ENCODE measurements around the gene MTMR2. TPM values are rescaled to one million over a fixed set of nuclear protein-coding genes. Genes with fewer than 3 reads are reported as not detected.
A peak's percentile ranks its signal among the peaks of the same experiment; 100 is the strongest.
"Not testable (repeated sequence)": the region's sequence is repeated elsewhere in the genome, so short reads cannot be mapped to it uniquely, and the experiment has no call there.

The MTMR2 gene
- total and polyA plus RNA-seq, 2 experiments from 2014 or later, result 15.0 to 28.0 TPM

GRCh38 chr11:95821640-95822039 is 102.3 kb downstream of the MTMR2 start:
- H3K27ac ChIP-seq, result no peak overlapping the region
- DNase-seq (ENCODE audit: low read depth in 1 of 2, low spot score in 1 of 2), result peak in 1 of 2 donors; percentile 55
- H3K4me1 ChIP-seq (ENCODE audit: low read depth), result no peaks in the 10 kb centered on the region
- H3K9me3 ChIP-seq (ENCODE audit: low read depth), result no peaks in the 10 kb centered on the region
- H3K4me3 ChIP-seq, result no peak overlapping the region
- H3K36me3 ChIP-seq, result peaks cover 44% of the 10 kb centered on the region
- no peak for TF ChIP-seq CTCF (IDR thresholded peaks at IDR 0.05; ENCODE audit: low read depth, low read length)
- no peaks in the 10 kb centered on the region for H3K27me3 ChIP-seq

- no peak for TF ChIP-seq CTCF (IDR thresholded peaks at IDR 0.05; ENCODE audit: low read depth, low read length)
- no peaks in the 10 kb centered on the region for H3K4me1 ChIP-seq (ENCODE audit: low read depth)
- H3K36me3 ChIP-seq, result peaks cover 35% of the 10 kb centered on the region
- H3K27ac ChIP-seq, result no peak overlapping the region
- H3K27me3 ChIP-seq, result no peaks in the 10 kb centered on the region
- H3K4me3 ChIP-seq, result no peak overlapping the region
- no peaks in the 10 kb centered on the region for H3K9me3 ChIP-seq (ENCODE audit: low read depth)
- no peak for DNase-seq (ENCODE audit: low read depth in 1 of 2, low spot score in 1 of 2)
These were observed 107.9 kb downstream of the MTMR2 start for GRCh38 chr11:95816037-95816436.

- not testable (repeated sequence) for H3K9me3 ChIP-seq (ENCODE audit: low read depth); H3K27me3 ChIP-seq; H3K4me1 ChIP-seq (ENCODE audit: low read depth); H3K4me3 ChIP-seq; DNase-seq (ENCODE audit: low read depth in 1 of 2, low spot score in 1 of 2); H3K27ac ChIP-seq
- H3K36me3 ChIP-seq, result peaks cover 16% of the 10 kb centered on the region
These were observed 112.9 kb downstream of the MTMR2 start for GRCh38 chr11:95811052-95811451.

GRCh38 chr11:95806464-95806863 is 117.4 kb downstream of the MTMR2 start:
- peaks cover 10% of the 10 kb centered on the region for H3K36me3 ChIP-seq
- DNase-seq (ENCODE audit: low read depth in 1 of 2, low spot score in 1 of 2); H3K27me3 ChIP-seq; H3K27ac ChIP-seq; H3K4me3 ChIP-seq; H3K9me3 ChIP-seq (ENCODE audit: low read depth); H3K4me1 ChIP-seq (ENCODE audit: low read depth): not testable (repeated sequence)

GRCh38 chr11:95805869-95806268 is 118.0 kb downstream of the MTMR2 start:
- no peak for TF ChIP-seq CTCF (IDR thresholded peaks at IDR 0.05; ENCODE audit: low read depth, low read length)
- H3K4me1 ChIP-seq (ENCODE audit: low read depth), result no peaks in the 10 kb centered on the region
- no peak overlapping the region for H3K4me3 ChIP-seq
- H3K36me3 ChIP-seq, result peaks cover 13% of the 10 kb centered on the region
- no peak for DNase-seq (ENCODE audit: low read depth in 1 of 2, low spot score in 1 of 2)
- no peak overlapping the region for H3K27ac ChIP-seq
- no peaks in the 10 kb centered on the region for H3K27me3 ChIP-seq
- H3K9me3 ChIP-seq (ENCODE audit: low read depth), result no peaks in the 10 kb centered on the region

GRCh38 chr11:95803973-95804372 is 119.9 kb downstream of the MTMR2 start:
- no peaks in the 10 kb centered on the region for H3K27me3 ChIP-seq
- H3K27ac ChIP-seq, result no peak overlapping the region
- no peak for TF ChIP-seq CTCF (IDR thresholded peaks at IDR 0.05; ENCODE audit: low read depth, low read length)
- no peaks in the 10 kb centered on the region for H3K9me3 ChIP-seq (ENCODE audit: low read depth)
- H3K36me3 ChIP-seq, result peaks cover 21% of the 10 kb centered on the region
- no peak for DNase-seq (ENCODE audit: low read depth in 1 of 2, low spot score in 1 of 2)
- no peaks in the 10 kb centered on the region for H3K4me1 ChIP-seq (ENCODE audit: low read depth)
- H3K4me3 ChIP-seq, result no peak overlapping the region

- no peaks in the 10 kb centered on the region for H3K4me1 ChIP-seq (ENCODE audit: low read depth)
- H3K9me3 ChIP-seq (ENCODE audit: low read depth), result no peaks in the 10 kb centered on the region
- H3K27me3 ChIP-seq, result no peaks in the 10 kb centered on the region
- H3K4me3 ChIP-seq, result no peak overlapping the region
- no peak for DNase-seq (ENCODE audit: low read depth in 1 of 2, low spot score in 1 of 2)
- no peak for TF ChIP-seq CTCF (IDR thresholded peaks at IDR 0.05; ENCODE audit: low read depth, low read length)
- no peak overlapping the region for H3K27ac ChIP-seq
- peaks cover 21% of the 10 kb centered on the region for H3K36me3 ChIP-seq
These were observed 121.1 kb downstream of the MTMR2 start for GRCh38 chr11:95802806-95803205.
